Mesothelial cell of epicardium (in vitro differentiated cells): Measurements from ENCODE around the gene NUAK2. TPM values are rescaled to one million over a fixed set of nuclear protein-coding genes. Genes with fewer than 3 reads are reported as not detected.

ENCODE experiments used
- DNase-seq, 2 experiments: peaks; one replicate each; pipeline ENCODE4 v3.0.0; 2021; ENCODE audit warnings: low spot score in 2 of 2; ENCODE audit not compliant: unreplicated experiment in 2 of 2
- H3K27ac Mint-ChIP-seq: 2 replicates; pipeline ENCODE4 v1.8.0; 2021; ENCODE audit warnings: mixed read lengths
- H3K27me3 Mint-ChIP-seq: 2 replicates; pipeline ENCODE4 v1.8.0; 2021; ENCODE audit warnings: low read depth, mixed read lengths
- H3K36me3 Mint-ChIP-seq: 2 replicates; pipeline ENCODE4 v1.8.0; 2021; ENCODE audit warnings: mixed read lengths
- H3K4me1 Mint-ChIP-seq: 2 replicates; pipeline ENCODE4 v1.8.0; 2021; ENCODE audit warnings: mixed read lengths
- H3K4me3 Mint-ChIP-seq: 2 replicates; pipeline ENCODE4 v1.8.0; 2021; ENCODE audit warnings: mild to moderate bottlenecking, moderate library complexity, mixed read lengths
- H3K9me3 Mint-ChIP-seq: 2 replicates; pipeline ENCODE4 v1.8.0; 2021; ENCODE audit warnings: mixed read lengths
- total RNA-seq: library from RNA; stranded (reverse); gene quantifications from 3 replicates; pipeline ENCODE4 v1.2.1, GENCODE V29; 2021
- TF ChIP-seq, protein P1 (sequence below): fragments of 200-600 bp; sonication (generic); IDR thresholded peaks from one replicate; pipeline ENCODE4 v1.5.0; 2021; ENCODE audit warnings: antibody characterized with exemption; ENCODE audit not compliant: unreplicated experiment

NUAK2 gene
- total RNA-seq, 1 donor from 2014 or later = 5.7 TPM

DNA sequence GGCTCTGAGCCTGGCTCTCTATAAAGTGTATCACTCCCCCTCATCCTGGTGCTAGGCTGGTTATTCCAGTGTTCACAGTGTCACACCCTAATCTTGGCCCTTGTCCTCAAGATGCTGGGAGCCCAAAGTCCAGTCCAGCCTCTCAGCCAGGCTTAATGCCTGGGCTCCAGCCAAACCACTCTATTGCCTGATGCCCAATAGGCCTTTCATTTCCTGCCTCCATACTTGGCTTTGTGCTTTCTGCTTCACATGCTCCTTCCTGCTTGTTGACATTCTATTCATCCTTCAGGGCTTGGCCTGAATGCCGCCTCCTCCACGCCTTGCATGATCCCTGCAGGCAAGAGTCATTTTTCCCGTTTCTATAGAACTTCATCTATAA, 33.5 kb upstream of the NUAK2 start:
- Mint-ChIP-seq H3K4me1 (peaks cover 22% of the 10 kb centered on the region), H3K9me3 (no peaks in the 10 kb centered on the region), H3K4me3 (no peak overlapping the region), H3K36me3 (no peaks in the 10 kb centered on the region), H3K27ac (no peak overlapping the region), H3K27me3 (peaks cover 11% of the 10 kb centered on the region)
- no peak for DNase-seq
- TF ChIP-seq, protein P1, sequence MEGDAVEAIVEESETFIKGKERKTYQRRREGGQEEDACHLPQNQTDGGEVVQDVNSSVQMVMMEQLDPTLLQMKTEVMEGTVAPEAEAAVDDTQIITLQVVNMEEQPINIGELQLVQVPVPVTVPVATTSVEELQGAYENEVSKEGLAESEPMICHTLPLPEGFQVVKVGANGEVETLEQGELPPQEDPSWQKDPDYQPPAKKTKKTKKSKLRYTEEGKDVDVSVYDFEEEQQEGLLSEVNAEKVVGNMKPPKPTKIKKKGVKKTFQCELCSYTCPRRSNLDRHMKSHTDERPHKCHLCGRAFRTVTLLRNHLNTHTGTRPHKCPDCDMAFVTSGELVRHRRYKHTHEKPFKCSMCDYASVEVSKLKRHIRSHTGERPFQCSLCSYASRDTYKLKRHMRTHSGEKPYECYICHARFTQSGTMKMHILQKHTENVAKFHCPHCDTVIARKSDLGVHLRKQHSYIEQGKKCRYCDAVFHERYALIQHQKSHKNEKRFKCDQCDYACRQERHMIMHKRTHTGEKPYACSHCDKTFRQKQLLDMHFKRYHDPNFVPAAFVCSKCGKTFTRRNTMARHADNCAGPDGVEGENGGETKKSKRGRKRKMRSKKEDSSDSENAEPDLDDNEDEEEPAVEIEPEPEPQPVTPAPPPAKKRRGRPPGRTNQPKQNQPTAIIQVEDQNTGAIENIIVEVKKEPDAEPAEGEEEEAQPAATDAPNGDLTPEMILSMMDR = no peak

DNA sequence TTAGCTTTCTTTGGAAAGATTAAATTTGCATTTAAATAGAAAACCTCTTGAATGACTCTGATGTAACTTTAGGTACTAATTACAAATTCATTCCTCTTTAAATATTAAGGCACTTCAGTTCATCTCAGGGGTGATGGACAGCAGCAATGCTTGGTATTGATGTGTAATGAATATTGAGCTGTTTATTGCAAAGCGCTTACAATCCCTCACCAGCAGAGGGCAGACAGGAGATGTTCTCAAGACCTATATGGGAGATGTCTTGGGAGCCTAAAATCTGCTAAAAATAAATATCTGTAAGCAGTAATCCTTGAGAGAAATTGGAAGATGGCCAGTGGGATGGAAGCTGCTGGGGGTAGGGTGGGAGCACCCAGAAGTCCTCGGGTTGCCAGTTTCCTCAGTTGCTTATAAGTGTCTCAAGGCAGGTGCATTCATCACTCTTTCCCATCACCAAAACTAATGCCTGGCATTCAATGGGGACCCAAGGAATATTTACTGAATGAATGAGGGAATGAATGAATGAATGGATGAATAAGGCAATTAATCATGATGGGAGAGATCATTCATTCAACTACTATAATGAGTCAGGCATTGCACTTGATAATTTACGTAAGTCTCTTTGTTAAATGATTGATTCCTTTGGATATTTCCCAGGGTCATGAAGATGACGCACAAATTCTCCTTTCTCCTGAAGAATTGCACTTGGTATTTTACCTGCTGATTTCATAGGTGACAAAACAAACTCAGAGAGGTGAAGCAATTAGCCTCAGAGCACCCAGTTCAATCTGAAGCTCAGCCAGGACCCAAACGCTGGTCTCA, 32.9 kb upstream of the NUAK2 start:
- TF ChIP-seq, protein P1 = peak; percentile 91
- Mint-ChIP-seq H3K36me3 (no peaks in the 10 kb centered on the region), H3K4me1 (peaks cover 25% of the 10 kb centered on the region), H3K9me3 (no peaks in the 10 kb centered on the region), H3K27ac (no peak overlapping the region), H3K27me3 (peaks cover 8% of the 10 kb centered on the region), H3K4me3 (no peak overlapping the region)
- DNase-seq = peak in 1 of 2 experiments; percentile 59

DNA sequence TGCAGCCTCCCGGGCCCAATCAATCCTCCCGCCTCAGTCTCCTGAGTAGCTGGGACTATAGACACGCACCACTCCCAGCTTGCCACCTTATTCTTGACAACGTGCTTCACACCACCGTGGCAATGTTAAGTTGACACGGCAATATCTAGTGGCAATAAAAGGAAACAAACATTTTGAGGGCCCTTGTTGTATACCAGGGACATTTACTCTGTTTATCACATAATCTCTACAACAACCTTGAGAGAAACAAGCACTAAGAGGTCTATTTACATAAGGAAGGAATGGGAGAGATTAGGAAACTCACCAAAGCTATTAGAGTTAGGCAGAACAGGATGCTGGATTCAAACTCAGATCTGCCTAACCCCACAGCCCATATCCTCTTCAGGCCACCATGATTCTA, 32.1 kb upstream of the NUAK2 start:
- TF ChIP-seq, protein P1 = no peak
- Mint-ChIP-seq H3K4me1 (peaks cover 32% of the 10 kb centered on the region), H3K9me3 (no peaks in the 10 kb centered on the region), H3K36me3 (no peaks in the 10 kb centered on the region), H3K27me3 (peaks cover 7% of the 10 kb centered on the region), H3K27ac (no peak overlapping the region), H3K4me3 (no peak overlapping the region)
- DNase-seq = no peak

DNA sequence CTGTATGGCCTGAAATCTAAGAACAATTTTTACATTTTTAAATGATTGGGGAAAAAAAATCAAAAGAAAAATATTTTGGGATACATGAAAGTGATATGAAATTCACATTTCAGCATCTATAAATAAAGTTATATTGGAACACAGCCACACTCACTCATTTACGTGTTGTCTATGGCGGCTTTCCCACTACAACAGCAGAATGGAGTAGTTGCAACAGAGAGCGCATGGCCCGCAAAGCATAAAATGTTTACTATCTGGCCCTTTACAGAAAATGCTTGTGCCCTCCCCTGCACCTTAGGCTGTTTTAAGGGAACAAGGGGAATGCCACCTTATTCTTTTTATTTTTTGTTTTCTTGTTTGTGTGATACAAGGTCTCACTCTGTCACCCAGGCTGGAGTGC, 31.6 kb upstream of the NUAK2 start:
- Mint-ChIP-seq H3K9me3 (no peaks in the 10 kb centered on the region), H3K4me1 (peaks cover 33% of the 10 kb centered on the region), H3K27me3 (peaks cover 7% of the 10 kb centered on the region), H3K27ac (no peak overlapping the region), H3K36me3 (no peaks in the 10 kb centered on the region), H3K4me3 (no peak overlapping the region)
- TF ChIP-seq, protein P1 = no peak
- DNase-seq = no peak

DNA sequence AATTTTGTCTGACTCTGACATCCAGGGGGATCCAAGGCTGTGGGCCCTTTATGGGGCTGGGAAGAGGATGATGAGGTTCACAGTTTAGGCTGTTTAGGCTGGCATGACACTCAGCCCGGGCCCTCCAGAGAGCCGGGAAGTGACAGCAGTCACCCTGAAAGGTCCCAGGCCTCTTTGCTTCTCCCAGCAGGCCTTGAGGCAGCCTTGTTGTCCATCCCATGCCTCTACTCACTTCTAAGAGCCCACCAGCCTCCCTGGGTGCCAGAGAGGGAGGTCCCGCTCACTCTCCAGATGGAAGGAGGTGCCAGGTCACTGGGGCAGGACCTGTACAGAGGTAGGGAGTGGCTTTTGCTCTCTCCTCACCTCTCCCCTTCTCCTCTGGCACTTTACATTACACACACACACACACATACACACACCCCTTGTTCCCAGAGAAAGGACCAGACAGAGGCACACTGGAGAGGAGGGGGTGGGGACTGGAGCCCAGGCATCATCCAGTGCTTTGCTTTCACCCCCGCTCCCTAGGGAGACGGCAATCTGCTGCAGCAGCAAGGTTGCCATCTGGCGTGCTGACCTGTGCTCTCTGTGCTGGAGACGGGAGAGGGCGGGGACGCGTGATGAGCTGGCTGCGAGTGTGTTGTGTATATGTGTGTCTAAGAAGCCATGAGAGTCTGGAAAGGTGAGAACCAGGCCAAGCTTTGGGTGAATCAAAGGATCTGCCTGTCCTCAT, 30.6 kb upstream of the NUAK2 start:
- Mint-ChIP-seq H3K36me3 (no peaks in the 10 kb centered on the region), H3K4me1 (peaks cover 33% of the 10 kb centered on the region), H3K27ac (no peak overlapping the region), H3K27me3 (peaks cover 6% of the 10 kb centered on the region), H3K4me3 (no peak overlapping the region), H3K9me3 (no peaks in the 10 kb centered on the region)
- TF ChIP-seq, protein P1 = no peak
- DNase-seq = no peak
